ENCODE results near the gene CDK9.

The CDK9 gene

DNA sequence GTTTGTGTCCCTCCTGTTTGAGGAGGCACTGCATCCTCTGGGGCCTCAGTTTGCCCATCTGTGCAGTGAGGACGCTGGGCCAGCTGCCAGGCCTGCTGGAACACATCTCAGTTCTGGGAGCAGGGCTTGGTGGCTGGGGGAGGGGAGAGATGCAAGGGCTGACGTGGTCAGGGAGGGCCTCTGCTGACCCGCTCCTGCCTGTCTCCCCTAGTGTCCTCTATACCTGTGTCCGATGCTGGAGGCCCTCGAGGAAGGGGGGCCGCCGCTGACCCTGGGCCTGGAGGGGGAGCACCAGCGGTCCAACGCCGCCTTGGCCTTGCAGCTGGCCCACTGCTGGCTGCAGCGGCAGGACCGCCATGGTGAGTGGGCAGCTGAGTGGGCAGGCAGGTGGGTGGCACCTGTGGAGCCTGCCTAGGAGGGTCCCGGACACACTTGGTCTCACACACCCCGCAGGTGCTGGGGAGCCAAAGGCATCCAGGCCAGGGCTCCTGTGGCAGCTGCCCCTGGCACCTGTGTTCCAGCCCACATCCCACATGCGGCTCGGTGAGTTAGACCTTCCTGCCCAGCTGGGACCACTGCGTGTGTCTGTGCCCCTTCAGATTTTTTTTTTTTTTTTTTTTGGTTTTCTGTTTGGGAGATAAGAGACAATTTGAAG, 22.6 kb downstream of the CDK9 start:
- TF ChIP-seq, protein P1, sequence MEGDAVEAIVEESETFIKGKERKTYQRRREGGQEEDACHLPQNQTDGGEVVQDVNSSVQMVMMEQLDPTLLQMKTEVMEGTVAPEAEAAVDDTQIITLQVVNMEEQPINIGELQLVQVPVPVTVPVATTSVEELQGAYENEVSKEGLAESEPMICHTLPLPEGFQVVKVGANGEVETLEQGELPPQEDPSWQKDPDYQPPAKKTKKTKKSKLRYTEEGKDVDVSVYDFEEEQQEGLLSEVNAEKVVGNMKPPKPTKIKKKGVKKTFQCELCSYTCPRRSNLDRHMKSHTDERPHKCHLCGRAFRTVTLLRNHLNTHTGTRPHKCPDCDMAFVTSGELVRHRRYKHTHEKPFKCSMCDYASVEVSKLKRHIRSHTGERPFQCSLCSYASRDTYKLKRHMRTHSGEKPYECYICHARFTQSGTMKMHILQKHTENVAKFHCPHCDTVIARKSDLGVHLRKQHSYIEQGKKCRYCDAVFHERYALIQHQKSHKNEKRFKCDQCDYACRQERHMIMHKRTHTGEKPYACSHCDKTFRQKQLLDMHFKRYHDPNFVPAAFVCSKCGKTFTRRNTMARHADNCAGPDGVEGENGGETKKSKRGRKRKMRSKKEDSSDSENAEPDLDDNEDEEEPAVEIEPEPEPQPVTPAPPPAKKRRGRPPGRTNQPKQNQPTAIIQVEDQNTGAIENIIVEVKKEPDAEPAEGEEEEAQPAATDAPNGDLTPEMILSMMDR (conservative IDR thresholded peaks at IDR 0.05; ENCODE audit: low read depth, low read length), result no peak
- no peak overlapping the region for H3K4me3 ChIP-seq (ENCODE audit: low read length)
- DNase-seq (ENCODE audit: low read depth), result no peak

DNA sequence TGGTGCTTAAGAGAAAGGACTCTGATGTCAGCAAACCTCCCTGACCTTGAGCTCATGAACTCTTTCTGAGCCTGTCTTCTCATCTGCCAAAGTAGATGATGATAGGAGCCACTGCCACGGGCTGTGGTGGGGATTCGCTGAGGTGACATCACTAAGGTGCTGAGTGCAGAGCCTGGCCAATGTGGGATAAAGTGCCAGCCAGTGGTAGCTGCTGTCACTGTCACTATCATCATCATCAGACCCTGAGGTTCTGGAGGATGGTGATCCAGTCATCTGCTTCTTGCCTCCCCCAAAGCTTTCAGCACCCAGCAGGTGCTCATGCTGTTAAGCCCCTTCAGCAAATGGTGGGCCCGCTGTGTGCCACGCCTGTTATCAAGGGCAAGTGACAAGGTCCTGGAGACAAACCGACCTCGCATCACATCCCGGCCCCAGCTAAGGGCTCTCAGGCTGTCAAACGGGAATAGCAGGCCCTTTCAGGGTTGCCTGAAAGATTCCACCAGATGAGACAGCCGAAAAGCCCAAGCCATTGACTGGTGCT, 23.2 kb downstream of the CDK9 start:
- TF ChIP-seq, protein P1 (conservative IDR thresholded peaks at IDR 0.05; ENCODE audit: low read depth, low read length), result no peak
- no peak for DNase-seq (ENCODE audit: low read depth)
- H3K4me3 ChIP-seq (ENCODE audit: low read length), result no peak overlapping the region

DNA sequence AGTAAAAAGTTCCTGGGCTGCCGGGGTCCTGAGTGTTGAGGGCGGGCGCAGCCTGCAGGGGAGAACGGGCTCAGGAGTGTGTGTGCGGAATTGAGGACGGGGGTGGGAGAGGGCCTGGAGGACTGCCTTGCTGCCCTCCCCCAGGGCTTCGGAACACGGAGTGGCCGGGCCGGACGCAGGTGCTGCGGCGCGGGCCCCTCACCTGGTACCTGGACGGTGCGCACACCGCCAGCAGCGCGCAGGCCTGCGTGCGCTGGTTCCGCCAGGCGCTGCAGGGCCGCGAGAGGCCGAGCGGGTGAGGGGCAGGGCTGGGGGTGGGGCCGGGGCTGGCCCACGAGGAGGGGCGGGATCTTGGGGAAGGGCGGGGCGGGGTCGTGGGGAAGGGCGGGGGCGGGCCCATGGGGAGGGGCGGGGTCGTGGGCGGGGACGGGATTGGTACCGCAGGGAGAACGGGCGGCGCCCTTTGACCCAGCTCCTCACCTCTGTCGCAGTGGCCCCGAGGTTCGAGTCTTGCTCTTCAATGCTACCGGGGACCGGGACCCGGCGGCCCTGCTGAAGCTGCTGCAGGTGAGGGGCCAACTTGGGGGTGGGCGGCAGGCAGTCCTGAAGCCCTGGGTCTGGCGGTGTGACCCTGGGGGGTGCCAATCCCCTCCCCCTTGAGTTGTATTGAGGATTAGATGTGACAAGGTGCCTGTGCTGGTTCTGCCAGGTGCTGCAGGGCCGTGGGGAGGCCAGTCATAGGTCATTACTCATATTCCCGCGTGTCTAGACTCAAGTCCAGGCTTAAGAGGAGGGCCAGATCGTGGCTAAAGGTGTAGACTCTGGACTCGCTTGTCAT, 23.9 kb downstream of the CDK9 start:
- DNase-seq (ENCODE audit: low read depth), result no peak
- TF ChIP-seq, protein P1 (conservative IDR thresholded peaks at IDR 0.05; ENCODE audit: low read depth, low read length), result no peak
- no peak overlapping the region for H3K4me3 ChIP-seq (ENCODE audit: low read length)

DNA sequence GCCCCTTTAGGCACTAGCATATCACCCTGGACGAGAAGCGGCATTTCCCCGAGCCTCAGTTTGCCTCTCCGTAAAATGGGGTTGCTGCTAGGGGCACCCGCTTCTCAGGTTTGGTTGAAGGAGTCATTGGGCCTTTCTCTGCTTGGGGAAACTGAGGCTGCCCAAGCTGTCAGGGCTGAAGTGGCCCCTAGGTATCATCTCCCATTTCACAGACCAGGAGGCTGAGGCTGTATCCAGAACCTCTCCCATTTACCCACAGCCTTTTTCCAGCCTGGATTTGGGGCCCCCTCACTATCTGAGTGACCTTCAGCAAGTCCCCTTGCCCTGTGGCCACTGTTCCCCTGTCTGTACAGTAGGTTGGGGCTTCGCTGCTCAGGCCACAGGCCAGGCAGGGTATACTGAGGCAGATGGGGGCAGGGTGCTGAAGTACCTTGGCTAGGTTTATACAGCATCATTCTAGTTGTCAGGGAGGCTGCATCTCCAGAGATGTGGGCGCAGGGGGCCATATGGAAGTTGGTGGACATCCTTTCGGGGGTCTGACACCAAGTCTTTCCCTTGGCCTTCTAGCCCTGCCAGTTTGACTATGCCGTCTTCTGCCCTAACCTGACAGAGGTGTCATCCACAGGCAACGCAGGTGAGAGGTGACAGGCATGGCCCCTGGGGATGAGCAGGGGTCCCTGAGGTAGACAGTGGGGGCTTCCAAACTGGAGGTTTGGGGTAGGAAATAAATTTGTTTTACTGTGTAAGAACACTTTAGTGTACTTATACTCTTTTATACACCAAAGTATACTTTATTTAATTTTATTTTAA, 24.7 kb downstream of the CDK9 start:
- TF ChIP-seq, protein P1 (conservative IDR thresholded peaks at IDR 0.05; ENCODE audit: low read depth, low read length), result no peak
- H3K4me3 ChIP-seq (ENCODE audit: low read length), result no peak overlapping the region
- DNase-seq (ENCODE audit: low read depth), result no peak

DNA sequence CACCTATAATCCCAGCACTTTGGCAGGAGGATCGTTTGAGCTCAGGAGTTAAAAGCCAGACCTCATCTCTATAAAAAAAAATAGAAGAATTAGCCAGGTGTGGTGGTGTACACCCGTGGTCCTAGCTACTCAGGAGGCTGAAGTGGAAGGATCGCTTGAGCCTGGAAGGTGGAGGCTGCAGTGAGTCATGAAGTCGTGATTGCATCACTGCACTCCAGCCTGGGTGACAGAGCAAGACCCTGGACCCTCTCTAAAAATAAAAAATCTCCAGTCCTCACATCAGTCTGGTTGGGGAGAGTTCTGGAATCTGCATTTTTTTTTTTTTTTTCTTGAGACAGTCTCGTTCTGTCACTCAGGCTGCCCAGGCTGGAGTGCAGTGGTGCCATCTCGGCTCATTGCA, 26.2 kb downstream of the CDK9 start:
- H3K4me3 ChIP-seq (ENCODE audit: low read length), result no peak overlapping the region
- TF ChIP-seq, protein P1 (conservative IDR thresholded peaks at IDR 0.05; ENCODE audit: low read depth, low read length), result no peak
- no peak for DNase-seq (ENCODE audit: low read depth)

DNA sequence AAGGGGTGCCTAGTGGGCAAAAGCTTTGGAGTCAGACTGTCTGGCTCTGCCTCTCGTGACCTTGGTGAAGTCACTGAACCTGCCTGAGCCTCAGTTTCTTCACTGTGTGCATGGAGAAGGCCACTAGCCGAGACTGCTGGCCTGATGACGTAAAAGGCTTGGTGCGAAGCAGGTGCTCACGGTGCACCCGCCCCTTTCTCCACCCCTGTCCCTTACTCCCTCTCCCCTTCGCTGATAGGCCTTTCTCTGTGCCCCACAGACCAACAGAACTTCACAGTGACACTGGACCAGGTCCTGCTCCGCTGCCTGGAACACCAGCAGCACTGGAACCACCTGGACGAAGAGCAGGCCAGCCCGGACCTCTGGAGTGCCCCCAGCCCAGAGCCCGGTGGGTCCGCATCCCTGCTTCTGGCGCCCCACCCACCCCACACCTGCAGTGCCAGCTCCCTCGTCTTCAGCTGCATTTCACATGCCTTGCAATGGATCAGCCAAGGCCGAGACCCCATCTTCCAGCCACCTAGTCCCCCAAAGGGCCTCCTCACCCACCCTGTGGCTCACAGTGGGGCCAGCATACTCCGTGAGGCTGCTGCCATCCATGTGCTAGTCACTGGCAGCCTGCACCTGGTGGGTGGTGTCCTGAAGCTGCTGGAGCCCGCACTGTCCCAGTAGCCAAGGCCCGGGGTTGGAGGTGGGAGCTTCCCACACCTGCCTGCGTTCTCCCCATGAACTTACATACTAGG, 27.3 kb downstream of the CDK9 start:
- TF ChIP-seq, protein P1 (conservative IDR thresholded peaks at IDR 0.05; ENCODE audit: low read depth, low read length), result no peak
- no peak overlapping the region for H3K4me3 ChIP-seq (ENCODE audit: low read length)
- no peak for DNase-seq (ENCODE audit: low read depth)
